HG03025 (cell line): Measurements from ENCODE around the gene OR51B4.
"Not testable (repeated sequence)": the region's sequence is repeated elsewhere in the genome, so short reads cannot be mapped to it uniquely, and the experiment has no call there.

Experiments used
- ATAC-seq: cut with Tn5 transposase; IDR thresholded peaks from one replicate; pipeline ENCODE4 v1.9.1; 2021; ENCODE audit warnings: mild to moderate bottlenecking, moderate library complexity; ENCODE audit not compliant: unreplicated experiment, low FRiP score

OR51B4 gene

DNA sequence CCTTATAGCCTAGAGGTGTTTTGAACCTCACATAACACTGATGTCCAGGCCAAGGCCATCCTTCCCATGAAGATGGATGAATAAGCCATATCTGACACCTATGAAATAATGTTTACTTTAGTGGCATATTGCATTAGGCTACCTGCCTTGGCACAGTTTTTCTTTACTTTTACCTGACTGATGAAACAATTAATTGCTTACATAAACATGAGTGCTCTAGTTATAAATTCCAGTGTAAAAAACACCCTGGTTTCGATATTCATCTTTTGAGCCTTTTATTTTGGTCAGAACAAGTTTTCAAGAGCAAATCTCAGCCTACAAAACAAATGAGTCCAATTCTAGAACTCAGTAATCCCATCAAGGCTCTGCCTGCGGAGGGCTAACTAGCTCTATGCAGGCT is 25.0 kb downstream of the OR51B4 start:
- ATAC-seq, result no peak

- ATAC-seq, result no peak
Measured at GRCh38 chr11:5275369-5276110, 26.2 kb downstream of the OR51B4 start.

DNA sequence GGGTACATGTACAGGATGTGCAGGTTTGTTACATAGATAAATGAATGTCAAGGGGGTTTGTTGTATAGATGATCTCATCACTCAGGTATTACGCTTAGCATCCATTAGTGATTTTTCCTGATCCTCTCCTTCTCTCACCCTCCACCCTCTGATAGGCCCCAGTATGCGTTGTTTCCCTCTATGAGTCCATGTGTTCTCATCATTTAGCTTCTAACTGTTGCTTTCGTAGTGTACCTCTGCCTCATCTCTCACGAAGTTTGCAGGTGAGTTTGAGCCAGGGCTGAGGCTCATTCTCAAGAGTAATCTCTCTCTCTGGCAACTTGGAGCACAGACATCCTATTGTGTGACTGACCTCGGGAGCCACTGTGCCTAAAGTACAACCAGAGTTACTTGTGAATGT is 27.4 kb downstream of the OR51B4 start:
- no peak for ATAC-seq

DNA sequence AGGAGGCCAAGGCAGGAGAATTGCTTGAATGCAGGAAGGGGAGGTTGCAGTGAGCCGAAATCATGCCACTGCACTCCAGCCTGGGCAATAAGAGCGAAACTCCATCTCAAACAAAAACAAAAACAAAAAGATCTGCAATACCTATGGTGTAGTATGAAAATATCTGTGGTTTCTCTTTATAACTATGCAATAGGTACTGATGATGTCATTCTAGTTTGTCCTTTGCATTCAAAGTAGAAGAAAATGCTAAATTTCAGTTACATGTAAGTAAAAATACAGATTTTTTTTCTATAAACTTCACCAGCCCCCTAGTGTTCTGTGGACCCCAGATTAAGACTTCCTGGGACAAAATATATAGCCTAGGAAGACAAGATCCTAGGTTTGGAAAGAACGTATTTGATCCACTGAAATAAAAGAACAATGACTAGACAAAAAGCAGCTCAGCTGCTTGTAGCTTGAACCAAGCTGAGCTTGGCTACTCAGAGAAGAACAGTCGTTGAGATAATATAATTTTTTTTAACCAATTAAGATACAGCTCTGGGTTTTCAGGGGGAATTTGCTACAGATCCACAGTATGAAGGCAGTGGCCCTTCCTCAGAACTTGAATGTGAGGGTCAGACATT is 29.2 kb downstream of the OR51B4 start:
- ATAC-seq, result no peak

GRCh38 chr11:5269715-5270147 is 32.0 kb downstream of the OR51B4 start, which contains the start of gene HBE1:
HBE1 (minus strand) TSS chr11:5269945; CDS start chr11:5269890, 55 bp downstream.
- ATAC-seq, result no peak

DNA sequence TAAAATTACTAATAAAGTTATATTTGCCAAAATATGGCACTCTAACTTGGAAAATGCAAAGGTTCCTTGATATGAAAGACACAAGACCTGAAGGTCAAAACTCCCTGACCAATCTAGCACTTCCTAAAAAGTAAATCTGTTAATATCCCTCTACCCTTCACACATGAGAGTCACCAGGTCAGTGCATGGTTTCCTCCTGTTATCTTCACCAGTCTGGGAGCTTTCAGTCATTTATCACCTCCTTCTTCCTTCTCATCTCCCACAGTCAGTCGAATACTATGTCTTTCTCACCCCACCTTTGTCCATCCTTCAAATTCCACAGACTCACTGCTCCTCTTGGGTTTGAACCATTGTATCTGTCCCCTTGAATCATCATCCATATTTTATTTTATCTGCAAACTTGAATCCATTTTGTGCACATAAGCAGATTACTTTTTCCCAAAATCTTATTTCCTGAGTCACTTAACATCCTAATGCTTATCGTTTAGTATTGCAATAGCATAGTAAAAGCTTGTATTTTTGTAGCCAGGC is 34.6 kb downstream of the OR51B4 start:
- ATAC-seq, result no peak

DNA sequence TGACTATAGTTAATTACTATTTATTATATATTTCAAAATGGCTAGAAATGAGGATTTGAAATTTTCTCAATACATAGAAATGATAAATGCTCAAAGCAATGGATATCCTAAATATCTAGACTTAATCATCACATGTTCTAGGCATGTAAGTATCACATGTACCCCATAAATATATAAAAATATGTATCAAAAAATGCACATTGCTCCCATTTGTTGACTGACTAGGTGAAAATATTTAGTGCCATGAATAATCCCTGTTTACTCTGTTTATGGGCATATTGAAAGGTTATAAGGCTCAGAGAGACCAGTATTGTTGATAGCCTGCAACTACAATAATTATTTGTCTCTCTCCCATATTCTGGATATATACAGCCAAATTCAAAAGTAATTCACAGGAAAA is 35.1 kb downstream of the OR51B4 start:
- ATAC-seq, result no peak

- ATAC-seq, result no peak
Measured at GRCh38 chr11:5265832-5266231, 35.9 kb downstream of the OR51B4 start.

GRCh38 chr11:5258543-5259262 is 43.0 kb downstream of the OR51B4 start:
- ATAC-seq, result no peak

DNA sequence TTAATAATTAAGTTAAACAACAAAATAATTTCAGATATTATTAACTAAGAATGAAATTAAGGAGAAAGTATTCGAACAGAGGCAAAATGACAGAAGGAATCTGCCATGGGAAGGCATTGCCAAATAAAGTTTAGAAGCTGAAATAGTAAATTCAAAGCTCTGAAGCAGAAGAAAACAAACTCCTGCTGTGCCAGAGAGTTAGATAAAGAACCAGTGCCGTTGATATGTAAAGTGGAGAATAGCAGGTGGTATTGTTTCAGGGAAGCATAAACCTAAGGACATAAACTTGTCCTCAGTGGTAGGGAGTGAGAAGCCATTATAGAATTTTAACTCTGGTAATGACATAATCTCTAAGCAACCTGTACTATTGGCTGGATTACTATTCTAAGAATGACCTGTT is 44.5 kb downstream of the OR51B4 start:
- ATAC-seq, result no peak

DNA sequence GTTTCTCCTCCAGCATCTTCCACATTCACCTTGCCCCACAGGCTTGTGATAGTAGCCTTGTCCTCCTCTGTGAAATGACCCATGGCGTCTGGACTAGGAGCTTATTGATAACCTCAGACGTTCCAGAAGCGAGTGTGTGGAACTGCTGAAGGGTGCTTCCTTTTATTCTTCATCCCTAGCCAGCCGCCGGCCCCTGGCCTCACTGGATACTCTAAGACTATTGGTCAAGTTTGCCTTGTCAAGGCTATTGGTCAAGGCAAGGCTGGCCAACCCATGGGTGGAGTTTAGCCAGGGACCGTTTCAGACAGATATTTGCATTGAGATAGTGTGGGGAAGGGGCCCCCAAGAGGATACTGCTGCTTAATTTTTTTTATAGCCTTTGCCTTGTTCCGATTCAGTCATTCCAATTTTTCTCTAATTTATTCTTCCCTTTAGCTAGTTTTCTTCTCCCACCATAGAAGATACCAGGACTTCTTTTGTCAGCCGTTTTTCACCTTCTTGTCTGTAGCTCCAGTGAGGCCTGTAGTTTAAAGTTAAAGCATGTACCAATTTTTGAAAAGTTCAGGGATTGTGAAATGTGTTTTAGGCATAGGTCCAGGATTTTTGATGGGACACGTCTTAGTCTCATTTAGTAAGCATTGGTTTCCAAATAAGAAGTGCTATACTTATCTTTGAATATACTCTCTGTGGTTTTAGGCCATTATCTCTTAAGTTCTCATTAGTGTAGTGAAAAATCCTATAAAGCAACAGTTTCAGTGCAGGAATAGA is 46.9 kb downstream of the OR51B4 start, which contains the start of gene HBG2:
Gene HBG2 (minus strand): TSS at position 136 of the 768 bp plus-strand sequence. CDS start 53 bp downstream, at position 83.
- not testable (repeated sequence) for ATAC-seq

DNA sequence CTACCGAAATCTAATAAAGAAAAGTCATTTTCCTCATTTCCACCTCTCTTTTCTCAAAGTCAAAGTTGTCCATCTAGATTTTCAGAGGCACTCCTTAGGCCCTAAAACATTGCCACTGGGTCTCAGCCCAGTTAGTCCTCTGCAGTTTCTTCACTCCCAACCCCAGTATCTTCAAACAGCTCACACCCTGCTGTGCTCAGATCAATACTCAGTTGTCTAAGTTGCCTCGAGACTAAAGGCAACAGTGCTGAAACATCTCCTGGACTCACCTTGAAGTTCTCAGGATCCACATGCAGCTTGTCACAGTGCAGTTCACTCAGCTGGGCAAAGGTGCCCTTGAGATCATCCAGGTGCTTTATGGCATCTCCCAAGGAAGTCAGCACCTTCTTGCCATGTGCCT is 47.7 kb downstream of the OR51B4 start:
- ATAC-seq, result not testable (repeated sequence)

DNA sequence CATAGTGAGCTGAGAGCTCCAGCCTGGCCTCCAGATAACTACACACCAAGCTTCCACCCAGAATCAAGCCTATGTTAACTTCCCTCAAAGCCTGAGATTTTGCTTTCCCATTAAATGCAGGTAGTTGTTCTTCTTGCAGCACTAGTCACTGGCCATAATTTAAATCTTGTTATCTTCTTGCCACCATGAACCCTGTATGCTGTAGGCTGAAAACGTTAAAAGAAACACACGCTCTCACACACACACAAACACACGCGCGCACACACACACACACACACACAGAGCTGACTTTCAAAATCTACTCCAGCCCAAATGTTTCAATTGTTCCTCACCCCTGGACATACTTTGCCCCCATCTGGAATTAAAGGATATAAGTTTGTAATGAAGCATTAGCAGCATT is 48.3 kb downstream of the OR51B4 start:
- ATAC-seq, result not testable (repeated sequence)

DNA sequence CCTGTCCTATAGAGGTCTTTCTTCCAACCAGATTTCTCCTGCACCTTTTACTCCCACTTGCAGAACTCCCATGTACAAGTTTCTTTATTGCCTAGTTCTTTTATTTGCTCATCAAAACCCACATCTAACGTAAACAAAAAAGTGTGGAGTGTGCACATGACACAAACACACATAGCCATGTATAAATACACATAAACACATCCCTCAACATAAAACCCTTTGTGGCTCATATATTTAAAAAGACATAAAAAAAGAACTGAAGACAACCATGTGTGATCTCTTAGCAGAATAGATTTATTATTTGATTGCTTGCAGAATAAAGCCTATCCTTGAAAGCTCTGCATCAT is 48.9 kb downstream of the OR51B4 start:
- ATAC-seq, result no peak

- no peak for ATAC-seq
Measured at GRCh38 chr11:5252192-5252918, 49.4 kb downstream of the OR51B4 start.

- ATAC-seq, result no peak
Measured at GRCh38 chr11:5251746-5252145, 50.0 kb downstream of the OR51B4 start.
